ENCODE data around the gene GCN1.
A peak's percentile ranks its signal among the peaks of the same experiment; 100 is the strongest.

GCN1 gene

DNA sequence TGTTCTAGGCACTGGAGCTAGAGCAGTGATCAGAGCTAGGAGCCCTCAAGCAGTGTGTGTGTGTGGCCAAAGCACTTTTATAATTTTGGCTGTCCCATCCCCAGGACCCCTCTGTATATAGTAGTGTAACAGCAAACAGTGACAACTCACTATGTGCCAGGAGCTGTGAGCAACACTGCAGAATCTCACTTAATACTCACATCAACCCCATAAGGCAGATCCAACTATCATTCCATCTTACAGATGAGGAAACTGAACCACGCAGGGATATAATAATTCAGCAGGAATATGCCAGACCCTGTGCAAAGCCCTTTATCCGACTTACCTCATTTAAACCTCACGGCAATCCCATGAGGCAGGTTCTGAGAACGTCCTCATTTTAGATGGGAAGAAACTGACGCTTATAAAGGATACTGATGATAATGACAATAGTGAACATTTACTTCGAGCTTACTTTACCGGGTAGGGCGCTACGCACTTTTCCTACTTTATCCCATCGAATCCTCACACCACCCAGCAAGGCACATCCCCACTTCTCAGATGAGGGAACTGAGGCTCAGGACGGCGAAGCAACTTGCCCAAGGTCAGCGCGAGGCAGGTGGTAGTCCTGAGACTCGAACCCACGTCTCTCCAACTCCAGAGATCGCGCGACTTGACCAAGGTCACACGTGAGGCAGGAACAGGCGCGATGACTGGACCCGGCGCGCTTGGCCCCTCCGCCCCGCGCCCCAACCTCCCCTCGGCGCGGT lies 78.6 kb downstream of the GCN1 start:
- Mint-ChIP-seq H3K36me3 (peaks cover 10% of the 10 kb centered on the region), H3K9me3 (no peaks in the 10 kb centered on the region), H3K4me1 (peaks cover 80% of the 10 kb centered on the region), H3K27me3 (no peaks in the 10 kb centered on the region), H3K27ac (peak overlapping the region; percentile 87), H3K4me3 (peak overlapping the region; percentile 93)

GRCh38 chr12:120115066-120115465 lies 79.4 kb downstream of the GCN1 start:
- Mint-ChIP-seq H3K36me3 (peaks cover 10% of the 10 kb centered on the region), H3K4me3 (peak overlapping the region; percentile 93), H3K4me1 (peaks cover 82% of the 10 kb centered on the region), H3K9me3 (no peaks in the 10 kb centered on the region), H3K27ac (peak overlapping the region; percentile 11), H3K27me3 (no peaks in the 10 kb centered on the region)

GRCh38 chr12:120110550-120111501 lies 83.7 kb downstream of the GCN1 start:
- no peaks in the 10 kb centered on the region for H3K9me3 Mint-ChIP-seq
- peaks cover 11% of the 10 kb centered on the region for H3K36me3 Mint-ChIP-seq
- H3K4me1 Mint-ChIP-seq = peaks cover 76% of the 10 kb centered on the region
- peak overlapping the region; percentile 51 for H3K4me3 Mint-ChIP-seq
- no peaks in the 10 kb centered on the region for H3K27me3 Mint-ChIP-seq
- H3K27ac Mint-ChIP-seq = peak overlapping the region; percentile 92

DNA sequence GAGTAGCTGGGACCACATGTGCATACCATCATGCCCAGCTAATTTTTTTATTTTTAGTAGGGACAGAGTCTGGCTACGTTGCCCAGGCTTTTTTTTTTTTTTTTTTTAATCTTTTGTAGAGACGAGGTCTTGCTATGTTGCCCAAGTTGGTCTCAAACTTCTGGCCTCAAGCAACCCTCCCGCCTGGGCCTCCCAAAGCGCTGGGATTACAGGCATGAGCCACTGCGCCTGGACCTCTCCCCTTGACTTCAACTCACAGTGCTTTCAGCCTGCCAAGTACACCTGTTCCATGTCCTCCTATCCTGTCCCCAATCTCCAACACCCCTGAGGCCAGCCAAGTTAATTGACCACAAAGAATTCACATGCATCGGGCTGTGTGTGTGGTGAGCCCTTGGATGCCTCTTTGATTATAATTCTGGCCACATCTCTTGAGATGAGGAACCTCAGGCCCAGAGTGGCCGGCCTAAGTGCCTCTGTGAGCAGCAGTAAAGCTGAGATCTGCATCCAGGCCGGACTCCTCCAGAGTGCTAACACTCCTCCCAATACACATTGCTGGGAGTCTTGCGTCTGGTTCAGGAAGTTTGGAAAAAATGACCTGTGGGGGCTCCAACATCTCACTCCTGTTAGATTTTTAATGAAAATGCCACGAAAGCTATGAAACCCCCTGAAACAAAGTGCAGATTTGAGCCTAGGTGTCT lies 84.8 kb downstream of the GCN1 start:
- peak overlapping the region; percentile 43 for H3K27ac Mint-ChIP-seq
- no peaks in the 10 kb centered on the region for H3K9me3 Mint-ChIP-seq
- peaks cover 10% of the 10 kb centered on the region for H3K36me3 Mint-ChIP-seq
- H3K4me1 Mint-ChIP-seq = peaks cover 71% of the 10 kb centered on the region
- no peaks in the 10 kb centered on the region for H3K27me3 Mint-ChIP-seq
- peak overlapping the region; percentile 30 for H3K4me3 Mint-ChIP-seq

DNA sequence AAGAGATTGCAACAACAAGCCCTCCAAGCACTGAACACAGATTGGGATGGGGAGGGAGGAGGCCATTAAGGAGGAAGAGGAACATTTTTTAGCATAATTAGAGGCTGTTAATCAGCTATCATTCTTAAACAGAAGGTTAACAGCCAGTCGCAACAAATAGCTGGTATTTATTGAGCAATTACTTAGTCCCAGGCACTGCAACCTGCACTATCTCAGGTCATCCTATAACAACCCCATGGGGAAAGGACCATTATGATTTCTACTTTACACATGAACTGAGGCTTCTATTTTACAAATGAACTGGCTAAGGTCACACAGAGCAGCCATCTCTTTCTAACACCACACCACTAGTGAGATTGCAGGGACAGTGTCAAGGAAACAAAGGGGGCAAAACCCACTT lies 88.4 kb downstream of the GCN1 start:
- peaks cover 8% of the 10 kb centered on the region for H3K36me3 Mint-ChIP-seq
- H3K4me1 Mint-ChIP-seq = peaks cover 48% of the 10 kb centered on the region
- no peak overlapping the region for H3K27ac Mint-ChIP-seq
- H3K9me3 Mint-ChIP-seq = no peaks in the 10 kb centered on the region
- H3K27me3 Mint-ChIP-seq = no peaks in the 10 kb centered on the region
- H3K4me3 Mint-ChIP-seq = no peak overlapping the region

DNA sequence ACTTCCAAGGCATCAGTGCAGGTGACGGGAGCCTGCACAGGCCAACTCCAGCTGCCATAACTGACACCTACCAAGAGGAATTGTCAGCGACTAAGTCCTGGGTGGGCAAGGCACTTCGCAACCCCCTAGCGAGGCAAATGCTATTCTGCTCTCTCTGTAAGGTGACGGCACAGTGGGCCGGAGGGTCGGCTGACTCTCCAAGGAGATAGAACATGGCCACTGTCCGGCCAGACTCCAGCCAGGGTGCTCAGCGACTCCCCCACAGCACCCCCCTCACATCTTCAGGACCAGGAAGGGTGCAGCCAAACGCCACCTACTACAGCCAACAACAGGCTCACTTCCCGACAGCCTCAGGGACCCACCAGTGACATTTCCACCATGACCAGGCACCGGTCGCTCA lies 91.1 kb downstream of the GCN1 start:
- no peak overlapping the region for H3K27ac Mint-ChIP-seq
- H3K27me3 Mint-ChIP-seq = no peaks in the 10 kb centered on the region
- no peaks in the 10 kb centered on the region for H3K9me3 Mint-ChIP-seq
- peaks cover 6% of the 10 kb centered on the region for H3K36me3 Mint-ChIP-seq
- H3K4me1 Mint-ChIP-seq = peaks cover 28% of the 10 kb centered on the region
- no peak overlapping the region for H3K4me3 Mint-ChIP-seq

DNA sequence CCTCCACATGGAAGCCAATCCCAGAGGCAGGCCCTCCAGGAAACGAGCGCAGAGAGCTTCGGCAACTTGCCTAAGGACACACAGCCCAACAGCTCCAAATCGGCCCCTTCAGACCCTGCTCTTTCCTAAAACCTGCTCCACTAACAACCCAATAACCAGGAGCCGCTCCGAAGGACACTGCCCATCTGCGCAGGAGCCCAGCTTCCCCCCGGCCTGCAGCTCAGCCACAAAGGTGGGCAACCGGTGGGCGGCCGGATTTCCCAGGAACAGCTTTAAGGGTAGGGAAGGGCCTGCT lies 91.5 kb downstream of the GCN1 start:
- H3K27me3 Mint-ChIP-seq = no peaks in the 10 kb centered on the region
- H3K4me3 Mint-ChIP-seq = no peak overlapping the region
- no peaks in the 10 kb centered on the region for H3K9me3 Mint-ChIP-seq
- H3K4me1 Mint-ChIP-seq = peaks cover 24% of the 10 kb centered on the region
- H3K27ac Mint-ChIP-seq = no peak overlapping the region
- H3K36me3 Mint-ChIP-seq = peaks cover 6% of the 10 kb centered on the region

DNA sequence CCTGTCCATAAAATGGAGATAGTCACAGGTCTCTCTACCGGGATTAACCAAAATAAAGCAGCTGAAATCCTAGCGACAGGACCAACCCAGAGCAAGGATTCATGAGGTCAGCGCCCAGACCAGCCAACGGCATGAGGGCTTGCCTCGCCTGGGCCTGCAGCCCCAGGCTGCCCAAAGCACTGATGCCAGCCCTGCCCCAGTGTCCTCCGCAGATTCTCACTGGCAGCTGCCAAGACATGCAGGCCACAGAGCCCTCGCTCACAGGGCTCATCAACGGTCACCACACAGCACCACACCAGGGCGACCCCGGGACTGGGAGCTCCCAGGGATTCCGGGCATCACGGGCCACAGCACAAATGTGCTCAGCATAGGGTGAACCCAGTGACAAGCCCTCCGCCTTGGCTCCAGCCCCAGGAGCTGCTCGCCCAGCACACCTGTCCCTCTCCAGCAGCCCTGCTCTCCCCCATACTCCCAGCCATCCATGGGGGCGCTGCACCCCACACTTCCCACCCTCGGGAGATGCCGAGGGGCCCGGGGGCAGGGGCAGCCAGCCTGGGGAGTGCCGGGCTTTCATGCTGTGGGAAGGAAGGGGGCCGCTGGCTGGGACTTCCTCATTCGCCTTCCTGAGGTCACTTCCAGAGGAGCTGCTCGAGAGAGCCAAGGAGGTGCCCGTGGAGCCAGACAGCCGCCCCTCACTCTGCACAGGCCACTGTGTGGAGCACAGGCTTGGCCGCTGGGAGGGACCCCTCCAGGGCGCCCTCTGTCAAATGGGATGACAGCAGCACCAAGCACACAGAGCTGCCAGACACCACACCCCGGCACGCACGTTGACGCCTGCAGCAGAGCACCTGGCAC lies 92.1 kb downstream of the GCN1 start:
- no peaks in the 10 kb centered on the region for H3K27me3 Mint-ChIP-seq
- no peak overlapping the region for H3K27ac Mint-ChIP-seq
- H3K4me1 Mint-ChIP-seq = peaks cover 21% of the 10 kb centered on the region
- H3K36me3 Mint-ChIP-seq = peaks cover 4% of the 10 kb centered on the region
- H3K4me3 Mint-ChIP-seq = no peak overlapping the region
- no peaks in the 10 kb centered on the region for H3K9me3 Mint-ChIP-seq

- Mint-ChIP-seq H3K36me3 (peaks cover 4% of the 10 kb centered on the region), H3K4me3 (peak overlapping the region; percentile 30), H3K27me3 (no peaks in the 10 kb centered on the region), H3K9me3 (no peaks in the 10 kb centered on the region), H3K27ac (peak overlapping the region; percentile 75), H3K4me1 (peaks cover 21% of the 10 kb centered on the region)
Observed at GRCh38 chr12:120101617-120102016, 92.9 kb downstream of the GCN1 start.

- Mint-ChIP-seq H3K4me1 (peaks cover 20% of the 10 kb centered on the region), H3K4me3 (peak overlapping the region; percentile 30), H3K27ac (peak overlapping the region; percentile 75), H3K9me3 (no peaks in the 10 kb centered on the region), H3K36me3 (peaks cover 2% of the 10 kb centered on the region), H3K27me3 (no peaks in the 10 kb centered on the region)
Observed at GRCh38 chr12:120101182-120101581, 93.3 kb downstream of the GCN1 start.

GRCh38 chr12:120100630-120101029 lies 93.9 kb downstream of the GCN1 start:
- Mint-ChIP-seq H3K36me3 (peaks cover 2% of the 10 kb centered on the region), H3K27ac (no peak overlapping the region), H3K27me3 (no peaks in the 10 kb centered on the region), H3K4me1 (peaks cover 15% of the 10 kb centered on the region), H3K9me3 (no peaks in the 10 kb centered on the region), H3K4me3 (no peak overlapping the region)

- Mint-ChIP-seq H3K27ac (peak overlapping the region; percentile 18), H3K36me3 (no peaks in the 10 kb centered on the region), H3K4me3 (no peak overlapping the region), H3K27me3 (no peaks in the 10 kb centered on the region), H3K9me3 (no peaks in the 10 kb centered on the region), H3K4me1 (peaks cover 10% of the 10 kb centered on the region)
Observed at GRCh38 chr12:120099738-120100137, 94.8 kb downstream of the GCN1 start.

DNA sequence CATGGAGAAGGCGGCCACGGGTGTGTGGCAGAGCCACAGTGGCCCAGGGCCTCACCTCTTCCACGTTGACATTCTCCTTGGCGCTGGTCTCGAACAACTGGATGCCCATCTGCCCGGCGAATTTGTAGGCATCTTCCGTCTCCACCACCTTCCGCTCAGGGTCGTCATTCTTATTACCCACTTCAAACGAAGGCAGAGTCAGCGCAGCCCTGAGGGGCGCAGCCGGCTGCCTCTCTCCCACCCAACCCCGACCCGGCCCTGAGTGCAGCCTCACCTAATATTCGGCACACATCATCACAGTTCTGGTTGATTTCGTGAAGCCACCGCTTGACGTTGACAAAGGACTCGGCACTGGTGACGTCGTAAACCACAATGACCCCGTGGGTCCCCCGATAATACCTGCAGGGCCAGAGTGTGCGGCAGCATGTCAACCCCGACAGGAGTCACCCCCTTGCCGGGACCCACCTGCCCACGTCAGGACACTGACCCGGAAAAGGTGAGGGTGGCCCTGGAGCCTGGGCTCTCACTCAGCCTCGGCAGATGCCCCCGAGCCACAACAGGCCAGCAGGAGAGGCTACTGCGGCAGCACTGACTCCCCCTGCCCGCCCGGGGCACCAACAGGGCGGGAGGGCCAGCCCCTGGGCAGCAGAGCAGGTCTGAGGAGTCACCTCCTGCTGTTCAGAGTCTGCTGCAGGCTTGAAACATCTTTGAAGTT lies 95.6 kb downstream of the GCN1 start:
- Mint-ChIP-seq H3K36me3 (no peaks in the 10 kb centered on the region), H3K4me1 (peaks cover 10% of the 10 kb centered on the region), H3K27me3 (no peaks in the 10 kb centered on the region), H3K9me3 (no peaks in the 10 kb centered on the region), H3K27ac (no peak overlapping the region), H3K4me3 (no peak overlapping the region)

DNA sequence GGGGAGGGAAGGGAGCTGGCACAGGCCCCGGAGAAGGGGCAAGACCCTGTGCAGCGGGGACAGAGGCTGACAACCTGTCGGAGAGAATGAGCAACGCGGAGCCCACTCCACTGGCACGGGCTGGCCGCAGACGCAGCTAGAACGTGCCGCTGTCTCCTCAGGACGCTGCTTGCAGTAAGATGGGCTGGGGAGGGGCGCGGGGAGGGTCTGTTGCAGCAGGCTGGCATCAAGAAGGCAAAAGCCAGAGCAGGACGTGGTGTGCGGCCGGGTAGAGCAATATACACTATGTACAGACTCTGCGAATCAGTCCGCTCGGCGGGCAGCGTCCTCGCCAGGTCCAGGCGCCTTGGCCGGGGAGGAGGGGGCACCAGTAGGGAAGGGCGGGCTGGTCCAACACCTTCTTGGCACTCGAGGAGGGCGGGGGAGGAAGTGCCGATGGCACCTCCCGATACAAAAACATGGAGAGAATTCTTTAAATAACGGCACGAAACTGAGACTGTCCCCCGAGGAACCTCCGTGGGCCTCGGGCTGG lies 97.8 kb downstream of the GCN1 start:
- Mint-ChIP-seq H3K27me3 (no peaks in the 10 kb centered on the region), H3K9me3 (no peaks in the 10 kb centered on the region), H3K27ac (no peak overlapping the region), H3K4me1 (peaks cover 9% of the 10 kb centered on the region), H3K36me3 (no peaks in the 10 kb centered on the region), H3K4me3 (no peak overlapping the region)

Measured in activated naive CD4-positive, alpha-beta T cell treated with anti-CD3 and anti-CD28 coated beads, Interleukin-2, amount 50 U/mL, for 24 hours (primary cell).